Measurements from ENCODE around the gene RIPOR2. TPM values are rescaled to one million over a fixed set of nuclear protein-coding genes. Genes with fewer than 3 reads are reported as not detected.

RIPOR2 gene
- 1.8 TPM in 2 replicates for total RNA-seq

GRCh38 chr6:24935366-24936152 lies at the start of gene RIPOR2:
Gene RIPOR2, minus strand, starts transcription at chr6:24935960. Its CDS starts 62 bp downstream, at chr6:24935898.

GRCh38 chr6:24798740-24799540 lies 136.8 kb downstream of the RIPOR2 start, which contains the start of gene ARMH2:
Gene ARMH2, minus strand, starts transcription at chr6:24798917. Its CDS starts 60 bp downstream, at chr6:24798857.

GRCh38 chr6:24774696-24775519 lies 160.9 kb downstream of the RIPOR2 start, which contains the start of gene GMNN:
Gene GMNN, plus strand, starts transcription at chr6:24774937. Its CDS starts 2,310 bp downstream, at chr6:24777247.

Other genes with a start within 250 kb of the RIPOR2 start
- gene C6orf62, start 216.8 kb downstream of the RIPOR2 start, total RNA-seq, result 63.1 and 80.7 TPM in 2 replicates
- 14.7 and 26.9 TPM in 2 replicates for gene GMNN, start 161.0 kb downstream of the RIPOR2 start, total RNA-seq
- gene ARMH2, start 137.0 kb downstream of the RIPOR2 start, total RNA-seq, result not detected in 2 replicates